PC-3 (cell line): ENCODE data around the gene MPP2.

Experiments used
- CTCF ChIP-seq: fragments of 300-600 bp; sonication (generic); conservative IDR thresholded peaks from 2 replicates; pipeline ENCODE4 v1.5.1; 2017; ENCODE audit warnings: antibody characterized with exemption, low read depth, mild to moderate bottlenecking, low read length
- EZH2 ChIP-seq: fragments of 300-600 bp; sonication (generic); IDR thresholded peaks from one replicate; pipeline ENCODE4 v1.6.1; 2017; ENCODE audit warnings: antibody characterized with exemption, mild to moderate bottlenecking, low read length; ENCODE audit not compliant: unreplicated experiment
- EZH2phosphoT487 ChIP-seq: fragments of 300-600 bp; sonication (generic); IDR thresholded peaks from 2 replicates; pipeline ENCODE4 v1.6.1; 2018; ENCODE audit warnings: mild to moderate bottlenecking, antibody characterized with exemption, low read length, borderline replicate concordance

- no peak for TF ChIP-seq CTCF
- no peak for TF ChIP-seq EZH2
- TF ChIP-seq EZH2phosphoT487: no peak
These were observed 29.7 kb downstream of the MPP2 start for GRCh38 chr17:43877451-43878155.
